ENCODE data around the gene RAMP3.

Gene RAMP3

DNA sequence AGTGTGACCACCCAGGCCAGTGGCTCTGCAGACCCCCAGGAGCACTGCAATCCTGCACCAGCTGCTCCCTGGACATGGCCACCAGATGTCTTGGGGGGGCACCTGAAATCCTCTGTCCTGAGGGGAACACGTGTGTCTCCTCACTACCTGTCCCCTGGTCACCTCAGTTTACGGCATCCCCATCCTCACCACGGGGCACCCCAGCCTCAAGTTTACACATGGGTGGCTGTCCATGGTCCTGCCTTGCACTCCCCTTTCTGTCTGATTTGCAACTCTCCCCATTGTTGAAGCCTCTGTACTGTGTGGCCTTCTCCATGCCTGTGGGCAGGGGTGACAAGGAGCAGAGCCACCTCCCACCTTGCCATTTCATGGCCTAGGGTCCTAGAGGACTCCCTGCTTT, 67.2 kb downstream of the RAMP3 start:
- TF ChIP-seq FOXP2 (optimal IDR thresholded peaks at IDR 0.05; ENCODE audit: borderline replicate concordance, extremely low read depth, extremely low read length, insufficient read depth) = no peak
- TF ChIP-seq, protein P1, sequence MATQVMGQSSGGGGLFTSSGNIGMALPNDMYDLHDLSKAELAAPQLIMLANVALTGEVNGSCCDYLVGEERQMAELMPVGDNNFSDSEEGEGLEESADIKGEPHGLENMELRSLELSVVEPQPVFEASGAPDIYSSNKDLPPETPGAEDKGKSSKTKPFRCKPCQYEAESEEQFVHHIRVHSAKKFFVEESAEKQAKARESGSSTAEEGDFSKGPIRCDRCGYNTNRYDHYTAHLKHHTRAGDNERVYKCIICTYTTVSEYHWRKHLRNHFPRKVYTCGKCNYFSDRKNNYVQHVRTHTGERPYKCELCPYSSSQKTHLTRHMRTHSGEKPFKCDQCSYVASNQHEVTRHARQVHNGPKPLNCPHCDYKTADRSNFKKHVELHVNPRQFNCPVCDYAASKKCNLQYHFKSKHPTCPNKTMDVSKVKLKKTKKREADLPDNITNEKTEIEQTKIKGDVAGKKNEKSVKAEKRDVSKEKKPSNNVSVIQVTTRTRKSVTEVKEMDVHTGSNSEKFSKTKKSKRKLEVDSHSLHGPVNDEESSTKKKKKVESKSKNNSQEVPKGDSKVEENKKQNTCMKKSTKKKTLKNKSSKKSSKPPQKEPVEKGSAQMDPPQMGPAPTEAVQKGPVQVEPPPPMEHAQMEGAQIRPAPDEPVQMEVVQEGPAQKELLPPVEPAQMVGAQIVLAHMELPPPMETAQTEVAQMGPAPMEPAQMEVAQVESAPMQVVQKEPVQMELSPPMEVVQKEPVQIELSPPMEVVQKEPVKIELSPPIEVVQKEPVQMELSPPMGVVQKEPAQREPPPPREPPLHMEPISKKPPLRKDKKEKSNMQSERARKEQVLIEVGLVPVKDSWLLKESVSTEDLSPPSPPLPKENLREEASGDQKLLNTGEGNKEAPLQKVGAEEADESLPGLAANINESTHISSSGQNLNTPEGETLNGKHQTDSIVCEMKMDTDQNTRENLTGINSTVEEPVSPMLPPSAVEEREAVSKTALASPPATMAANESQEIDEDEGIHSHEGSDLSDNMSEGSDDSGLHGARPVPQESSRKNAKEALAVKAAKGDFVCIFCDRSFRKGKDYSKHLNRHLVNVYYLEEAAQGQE (IDR thresholded peaks at IDR 0.05; ENCODE audit: insufficient read depth in 1 of 2, low read depth in 2 of 2, low read length in 2 of 2) = peak; percentile 86 to 94

- TF ChIP-seq FOXP2 (optimal IDR thresholded peaks at IDR 0.05; ENCODE audit: borderline replicate concordance, extremely low read depth, extremely low read length, insufficient read depth) (no peak), SIN3A (IDR thresholded peaks at IDR 0.05; ENCODE audit: borderline replicate concordance, insufficient read depth, low read length) (no peak), TAF1 (IDR thresholded peaks at IDR 0.05; ENCODE audit: borderline replicate concordance, insufficient read depth, low read length) (no peak), POLR2AphosphoS5 (IDR thresholded peaks at IDR 0.05; ENCODE audit: low read depth, low read length) (no peak)
- TF ChIP-seq, protein P1 (IDR thresholded peaks at IDR 0.05; ENCODE audit: insufficient read depth in 1 of 2, low read depth in 2 of 2, low read length in 2 of 2) = no peak
Measured at GRCh38 chr7:45225311-45225947, 67.8 kb downstream of the RAMP3 start.

GRCh38 chr7:45225948-45226335, 68.4 kb downstream of the RAMP3 start:
- TF ChIP-seq POLR2AphosphoS5 (IDR thresholded peaks at IDR 0.05; ENCODE audit: low read depth, low read length) = no peak
- no peak for TF ChIP-seq TAF1 (IDR thresholded peaks at IDR 0.05; ENCODE audit: borderline replicate concordance, insufficient read depth, low read length)
- no peak for TF ChIP-seq FOXP2 (optimal IDR thresholded peaks at IDR 0.05; ENCODE audit: borderline replicate concordance, extremely low read depth, extremely low read length, insufficient read depth)
- TF ChIP-seq SIN3A (IDR thresholded peaks at IDR 0.05; ENCODE audit: borderline replicate concordance, insufficient read depth, low read length) = no peak
- TF ChIP-seq, protein P1 (IDR thresholded peaks at IDR 0.05; ENCODE audit: insufficient read depth in 1 of 2, low read depth in 2 of 2, low read length in 2 of 2) = no peak

DNA sequence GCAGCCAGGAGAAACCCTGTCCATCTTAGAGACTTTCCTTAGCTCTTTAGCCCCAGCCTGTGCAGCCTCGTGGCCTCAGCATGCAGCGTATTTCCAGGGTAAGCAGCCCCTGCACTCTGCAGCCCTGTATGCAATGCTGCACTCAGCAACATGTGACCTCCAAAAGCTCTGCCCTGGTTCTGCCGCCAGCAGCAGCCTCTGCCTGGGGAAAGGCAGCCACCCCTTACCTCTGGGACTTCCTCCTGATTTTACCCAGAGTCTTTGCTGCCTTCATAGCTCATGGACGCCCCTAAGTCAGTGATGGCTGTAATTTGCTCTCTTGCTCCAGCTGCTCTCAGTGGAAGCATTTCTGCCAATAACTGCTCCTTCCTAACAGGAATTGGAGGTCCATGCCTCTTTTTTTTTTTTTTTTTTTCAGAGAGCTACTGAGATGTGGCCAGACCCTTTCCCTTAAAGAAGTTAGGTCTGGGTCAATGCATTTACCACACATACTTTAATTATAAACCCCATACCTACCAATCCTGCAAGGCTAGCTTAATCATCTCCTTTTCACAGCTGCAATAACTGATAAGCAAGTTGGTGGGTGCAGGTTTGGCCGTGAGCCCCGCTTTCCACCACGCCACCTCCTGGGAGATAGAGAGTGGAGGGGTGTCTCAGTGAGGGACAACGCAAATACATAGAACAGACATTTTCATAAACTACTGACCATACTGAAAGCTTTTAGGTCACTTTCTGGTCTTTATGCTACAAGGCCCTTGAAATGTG, 71.7 kb downstream of the RAMP3 start:
- TF ChIP-seq TAF1 (IDR thresholded peaks at IDR 0.05; ENCODE audit: borderline replicate concordance, insufficient read depth, low read length) (no peak), SIN3A (IDR thresholded peaks at IDR 0.05; ENCODE audit: borderline replicate concordance, insufficient read depth, low read length) (no peak), POLR2AphosphoS5 (IDR thresholded peaks at IDR 0.05; ENCODE audit: low read depth, low read length) (no peak), FOXP2 (optimal IDR thresholded peaks at IDR 0.05; ENCODE audit: borderline replicate concordance, extremely low read depth, extremely low read length, insufficient read depth) (no peak)
- TF ChIP-seq, protein P1 (IDR thresholded peaks at IDR 0.05; ENCODE audit: insufficient read depth in 1 of 2, low read depth in 2 of 2, low read length in 2 of 2) = no peak

Measured in PFSK-1 (cell line).